Activated T-helper 9 cell treated with anti-CD3 and anti-CD28 coated beads, Interleukin-2, amount 50 U/mL, for 16 hours (primary cell): ENCODE results near the gene RAB11B.
"Not testable (repeated sequence)": the region's sequence is repeated elsewhere in the genome, so short reads cannot be mapped to it uniquely, and the experiment has no call there.

Source experiments
- DNase-seq: peaks from one replicate; pipeline ENCODE4 v3.0.0-alpha.2; 2020; ENCODE audit warnings: low read depth

Gene RAB11B

DNA sequence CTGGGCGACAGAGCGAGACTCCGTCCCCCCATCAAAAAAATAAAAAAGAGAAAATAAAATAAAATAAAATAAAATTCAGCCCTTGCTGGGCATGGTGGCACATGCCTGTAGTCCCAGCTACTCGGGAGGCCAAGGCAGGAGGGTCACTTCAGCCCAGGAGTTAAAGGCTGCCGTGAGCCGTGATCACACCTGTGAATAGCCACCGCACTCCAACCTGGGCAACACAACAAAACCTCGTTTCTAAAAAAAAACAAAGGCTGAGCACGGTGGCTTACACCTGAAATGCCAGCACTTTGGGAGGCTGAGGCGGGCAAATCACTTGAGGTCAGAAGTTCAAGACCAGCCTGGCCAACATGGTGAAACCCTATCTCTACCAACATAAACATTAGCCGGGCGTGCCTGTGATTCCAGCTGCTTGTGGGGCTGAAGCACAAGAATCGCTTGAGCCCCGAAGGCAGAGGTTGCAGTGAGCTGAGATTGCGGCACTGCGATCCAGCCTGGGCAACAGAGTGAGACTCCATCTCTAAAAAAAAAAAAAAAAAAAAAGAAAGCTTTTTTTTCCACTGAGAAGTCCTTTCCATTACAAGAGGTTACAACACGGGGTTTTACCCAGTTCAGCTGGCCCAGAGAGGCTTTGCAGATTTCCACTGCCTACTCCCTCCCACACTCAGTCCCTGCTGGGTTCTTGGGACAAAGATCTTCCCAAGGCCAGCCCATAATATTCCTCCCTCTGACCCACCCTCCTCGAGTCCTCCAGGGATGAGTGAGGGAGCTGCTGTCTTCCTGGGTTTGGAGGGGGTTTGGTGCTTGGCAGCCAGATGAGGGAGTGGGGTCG is 19.8 kb upstream of the RAB11B start:
- DNase-seq, result no peak

DNA sequence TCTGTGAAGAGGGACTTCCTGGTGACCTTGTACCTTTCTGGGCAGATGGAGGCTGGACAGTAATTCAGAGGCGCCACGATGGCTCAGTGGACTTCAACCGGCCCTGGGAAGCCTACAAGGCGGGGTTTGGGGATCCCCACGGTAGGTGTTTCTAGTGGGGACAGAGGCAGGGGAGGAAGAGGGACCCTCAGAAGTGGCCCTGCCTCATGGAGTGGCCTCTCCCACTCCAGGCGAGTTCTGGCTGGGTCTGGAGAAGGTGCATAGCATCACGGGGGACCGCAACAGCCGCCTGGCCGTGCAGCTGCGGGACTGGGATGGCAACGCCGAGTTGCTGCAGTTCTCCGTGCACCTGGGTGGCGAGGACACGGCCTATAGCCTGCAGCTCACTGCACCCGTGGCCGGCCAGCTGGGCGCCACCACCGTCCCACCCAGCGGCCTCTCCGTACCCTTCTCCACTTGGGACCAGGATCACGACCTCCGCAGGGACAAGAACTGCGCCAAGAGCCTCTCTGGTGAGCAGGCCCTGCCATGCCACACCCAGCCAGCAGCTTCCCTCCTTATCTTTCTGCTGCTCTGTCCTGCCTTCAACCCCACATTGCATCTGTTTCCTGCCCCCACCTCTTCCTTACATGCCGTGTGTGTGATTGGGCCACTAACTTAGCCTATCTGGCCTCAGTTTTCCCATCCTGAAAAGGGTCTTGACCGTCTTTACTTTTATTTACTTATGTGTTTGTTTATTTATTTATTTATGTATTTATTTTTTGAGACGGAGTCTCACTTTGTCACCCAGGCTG is 19.0 kb upstream of the RAB11B start:
- DNase-seq, result no peak

DNA sequence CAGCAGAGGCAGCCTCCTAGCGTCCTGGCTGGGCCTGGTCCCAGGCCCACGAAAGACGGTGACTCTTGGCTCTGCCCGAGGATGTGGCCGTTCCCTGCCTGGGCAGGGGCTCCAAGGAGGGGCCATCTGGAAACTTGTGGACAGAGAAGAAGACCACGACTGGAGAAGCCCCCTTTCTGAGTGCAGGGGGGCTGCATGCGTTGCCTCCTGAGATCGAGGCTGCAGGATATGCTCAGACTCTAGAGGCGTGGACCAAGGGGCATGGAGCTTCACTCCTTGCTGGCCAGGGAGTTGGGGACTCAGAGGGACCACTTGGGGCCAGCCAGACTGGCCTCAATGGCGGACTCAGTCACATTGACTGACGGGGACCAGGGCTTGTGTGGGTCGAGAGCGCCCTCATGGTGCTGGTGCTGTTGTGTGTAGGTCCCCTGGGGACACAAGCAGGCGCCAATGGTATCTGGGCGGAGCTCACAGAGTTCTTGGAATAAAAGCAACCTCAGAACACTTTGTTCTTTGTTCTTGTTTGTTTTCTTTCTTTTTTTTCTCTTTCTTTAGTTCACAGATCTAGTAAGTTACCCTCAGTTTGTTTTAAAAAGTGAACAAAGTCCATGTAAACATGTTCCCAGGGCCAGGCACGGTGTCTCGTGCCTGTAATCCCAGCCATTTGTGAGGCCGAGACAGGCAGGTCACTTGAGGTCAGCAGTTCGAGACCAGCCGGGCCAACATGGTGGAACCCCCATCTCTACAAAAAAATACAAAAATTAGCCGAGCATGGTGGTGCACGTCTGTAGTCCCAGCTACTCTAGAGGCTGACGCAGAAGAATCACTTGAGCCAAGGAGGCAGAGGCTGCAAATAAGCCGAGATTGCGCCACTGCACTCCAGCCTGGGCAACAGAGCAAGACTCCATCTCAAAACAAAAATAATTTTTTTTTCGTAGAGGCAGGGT is 16.0 kb upstream of the RAB11B start:
- no peak for DNase-seq

DNA sequence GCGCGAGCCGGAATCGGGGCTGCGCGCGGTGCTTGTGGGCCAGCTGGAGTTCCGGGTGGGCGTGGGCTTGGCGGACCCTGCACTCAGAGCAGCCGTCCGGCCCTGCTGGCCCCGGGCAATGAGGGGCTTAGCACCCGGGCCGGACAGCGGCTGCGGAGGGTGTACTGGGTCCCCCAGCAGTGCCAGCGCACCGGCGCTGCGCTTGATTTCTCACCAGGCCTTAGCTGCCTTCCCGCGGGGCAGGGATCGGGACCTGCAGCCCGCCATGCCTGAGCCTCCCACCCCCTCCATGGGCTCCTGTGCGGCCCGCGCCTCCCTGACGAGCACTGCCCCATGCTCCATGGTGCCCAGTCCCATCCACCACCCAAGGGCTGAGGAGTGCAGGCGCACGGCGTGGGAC is 14.4 kb upstream of the RAB11B start:
- DNase-seq, result not testable (repeated sequence)

DNA sequence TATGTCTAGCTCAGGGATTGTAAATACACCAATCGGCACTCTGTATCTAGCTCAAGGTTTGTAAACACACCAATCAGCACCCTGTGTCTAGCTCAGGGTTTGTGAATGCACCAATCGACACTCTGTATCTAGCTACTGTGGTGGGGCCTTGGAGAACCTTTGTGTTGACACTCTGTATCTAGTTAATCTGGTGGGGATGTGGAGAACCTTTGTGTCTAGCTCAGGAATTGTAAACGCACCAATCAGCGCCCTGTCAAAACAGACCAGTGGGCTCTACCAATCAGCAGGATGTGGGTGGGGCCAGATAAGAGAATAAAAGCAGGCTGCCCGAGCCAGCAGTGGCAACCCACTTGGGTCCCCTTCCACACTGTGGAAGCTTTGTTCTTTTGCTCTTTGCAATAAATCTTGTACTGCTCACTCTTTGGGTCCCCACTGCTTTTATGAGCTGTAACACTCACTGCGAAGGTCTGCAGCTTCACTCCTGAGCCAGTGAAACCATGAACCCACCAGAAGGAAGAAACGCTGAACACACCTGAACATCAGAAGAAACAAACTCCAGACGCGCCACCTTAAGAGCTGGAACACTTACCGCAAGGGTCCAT is 13.7 kb upstream of the RAB11B start:
- DNase-seq, result not testable (repeated sequence)

DNA sequence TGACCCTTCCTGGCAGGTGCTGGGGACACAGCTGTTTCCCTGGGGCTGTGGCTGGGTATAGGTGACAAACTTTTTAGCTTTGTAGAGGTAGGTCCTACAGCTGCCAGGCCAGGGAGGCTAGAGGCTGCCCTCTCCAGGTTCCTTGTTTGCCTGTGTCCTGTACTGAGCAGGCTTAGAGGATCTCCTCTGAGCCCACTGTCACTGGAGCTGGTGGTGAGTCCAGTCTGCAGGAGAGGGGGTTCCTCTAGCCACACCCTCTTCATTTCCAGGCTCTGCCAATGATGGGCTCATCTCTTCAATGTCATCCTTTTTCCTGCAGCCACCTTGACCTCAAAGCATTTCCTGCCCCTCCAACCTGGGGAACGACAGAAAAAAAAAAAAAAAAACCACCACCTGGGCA is 12.6 kb upstream of the RAB11B start:
- DNase-seq, result no peak

DNA sequence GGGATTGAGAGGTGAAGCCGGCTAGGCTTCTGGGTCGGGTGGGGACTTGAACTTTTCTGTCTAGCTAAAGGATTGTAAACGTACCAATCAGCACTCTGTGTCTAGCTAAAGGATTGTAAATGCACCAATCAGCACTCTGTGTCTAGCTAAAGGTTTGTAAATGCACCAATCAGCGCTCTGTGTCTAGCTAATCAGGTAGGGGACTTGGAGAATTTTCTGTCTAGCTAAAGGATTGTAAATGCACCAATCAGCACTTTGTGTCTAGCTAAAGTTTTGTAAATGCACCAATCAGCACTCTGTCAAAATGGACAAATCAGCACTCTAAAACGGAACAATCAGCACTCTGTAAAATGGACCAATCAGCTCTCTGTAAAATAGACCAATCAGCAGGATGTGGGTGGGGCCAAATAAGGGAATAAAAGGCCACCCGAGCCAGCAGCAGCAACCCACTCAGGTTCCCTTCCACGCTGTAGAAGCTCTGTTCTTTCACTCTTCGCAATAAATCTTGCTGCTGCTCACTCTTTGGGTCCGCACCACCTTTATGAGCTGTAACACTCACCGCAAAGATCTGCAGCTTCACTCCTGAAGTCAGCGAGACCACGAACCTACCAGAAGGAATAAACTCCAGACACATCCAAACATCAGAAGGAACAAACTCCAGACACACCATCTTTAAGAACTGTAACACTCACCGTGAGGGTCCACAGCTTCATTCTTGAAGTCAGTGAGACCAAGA is 10.8 kb upstream of the RAB11B start:
- DNase-seq, result not testable (repeated sequence)

DNA sequence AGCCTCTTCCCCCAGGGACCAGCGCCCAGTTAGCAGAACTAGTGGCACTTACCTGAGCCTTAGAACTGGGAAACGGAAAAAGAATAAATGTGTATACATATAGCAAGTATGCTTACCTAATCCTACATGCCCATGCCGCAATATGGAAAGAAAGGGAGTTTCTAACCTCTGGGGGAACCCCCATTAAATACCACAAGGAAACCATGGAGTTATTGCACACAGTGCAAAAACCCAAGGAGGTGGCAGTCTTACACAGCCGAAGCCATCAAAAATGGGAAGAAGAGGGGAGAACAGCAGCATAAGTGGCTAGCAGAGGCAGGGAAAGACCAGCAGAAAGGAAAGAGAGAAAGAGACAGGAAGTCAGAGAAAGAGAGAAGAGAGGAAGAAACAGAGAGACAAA is 5.6 kb upstream of the RAB11B start:
- not testable (repeated sequence) for DNase-seq

DNA sequence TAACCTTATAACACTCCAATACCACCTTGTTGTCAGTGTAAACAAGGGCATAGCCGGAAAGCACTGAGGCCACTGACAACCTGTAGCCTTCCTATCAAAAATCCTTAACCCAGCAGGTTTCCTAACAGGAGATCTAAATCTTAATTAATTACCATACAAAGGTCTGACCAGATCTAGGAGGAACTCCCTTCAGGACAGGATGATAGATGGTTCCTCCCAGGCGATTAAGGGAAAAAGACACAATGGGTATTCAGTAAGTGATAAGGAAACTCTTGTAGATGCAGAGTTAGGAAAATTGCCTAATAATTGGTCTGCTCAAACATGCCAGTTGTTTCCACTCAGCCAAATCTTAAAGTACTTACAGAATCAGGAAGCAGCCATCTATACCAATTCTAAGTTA is 5.1 kb upstream of the RAB11B start:
- DNase-seq, result not testable (repeated sequence)

DNA sequence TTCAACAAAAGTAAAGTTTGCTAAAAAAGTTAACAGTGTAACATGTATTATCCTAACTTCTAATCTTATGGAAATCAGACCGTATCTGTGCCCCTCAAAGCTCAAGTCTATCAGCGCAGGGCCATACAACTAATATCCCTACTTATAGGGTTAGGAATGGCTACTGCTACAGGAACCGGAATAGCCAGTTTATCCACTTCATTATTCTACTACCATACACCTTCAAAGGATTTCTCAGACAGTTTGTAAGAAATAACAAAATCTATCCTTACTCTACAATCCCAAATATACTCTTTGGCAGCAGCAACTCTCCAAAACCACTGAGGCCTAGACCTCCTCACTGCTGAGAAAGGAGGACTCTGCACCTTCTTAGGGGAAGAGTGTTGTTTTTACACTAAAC is 4.6 kb upstream of the RAB11B start:
- DNase-seq, result not testable (repeated sequence)

DNA sequence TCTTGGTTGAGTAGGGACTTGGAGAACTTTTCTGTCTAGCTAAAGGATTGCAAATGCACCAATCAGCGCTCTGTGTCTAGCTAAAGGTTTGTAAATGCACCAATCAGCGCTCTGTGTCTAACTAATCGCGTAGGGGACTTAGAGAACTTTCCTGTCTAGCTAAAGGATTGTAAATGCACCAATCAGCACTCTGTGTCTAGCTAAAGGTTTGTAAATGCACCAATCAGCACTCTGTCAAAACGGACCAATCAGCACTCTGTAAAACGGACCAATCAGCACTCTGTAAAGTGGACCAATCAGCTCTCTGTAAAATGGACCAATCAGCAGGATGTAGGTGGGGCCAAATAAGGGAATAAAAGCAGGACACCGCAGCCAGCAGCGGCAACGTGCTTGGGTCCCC is 3.7 kb upstream of the RAB11B start:
- not testable (repeated sequence) for DNase-seq

DNA sequence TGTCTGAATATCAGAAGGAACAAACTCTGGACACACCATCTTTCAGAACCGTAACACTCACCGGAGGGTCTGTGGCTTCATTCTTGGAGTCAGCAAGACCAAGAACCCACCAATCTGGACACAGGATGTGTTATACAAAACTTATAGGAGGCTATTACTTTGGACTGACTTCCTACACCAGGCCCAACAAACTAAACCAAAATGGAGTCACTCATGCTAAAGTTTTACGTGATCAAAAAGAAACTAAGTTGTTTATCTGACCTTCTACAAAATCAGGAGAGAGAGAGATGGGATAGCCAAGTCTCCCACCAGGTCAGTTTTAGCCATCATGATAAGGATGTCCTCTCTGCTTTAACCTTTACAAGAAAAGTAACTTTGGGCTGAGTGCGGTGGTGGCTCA is 3.2 kb upstream of the RAB11B start:
- no peak for DNase-seq

DNA sequence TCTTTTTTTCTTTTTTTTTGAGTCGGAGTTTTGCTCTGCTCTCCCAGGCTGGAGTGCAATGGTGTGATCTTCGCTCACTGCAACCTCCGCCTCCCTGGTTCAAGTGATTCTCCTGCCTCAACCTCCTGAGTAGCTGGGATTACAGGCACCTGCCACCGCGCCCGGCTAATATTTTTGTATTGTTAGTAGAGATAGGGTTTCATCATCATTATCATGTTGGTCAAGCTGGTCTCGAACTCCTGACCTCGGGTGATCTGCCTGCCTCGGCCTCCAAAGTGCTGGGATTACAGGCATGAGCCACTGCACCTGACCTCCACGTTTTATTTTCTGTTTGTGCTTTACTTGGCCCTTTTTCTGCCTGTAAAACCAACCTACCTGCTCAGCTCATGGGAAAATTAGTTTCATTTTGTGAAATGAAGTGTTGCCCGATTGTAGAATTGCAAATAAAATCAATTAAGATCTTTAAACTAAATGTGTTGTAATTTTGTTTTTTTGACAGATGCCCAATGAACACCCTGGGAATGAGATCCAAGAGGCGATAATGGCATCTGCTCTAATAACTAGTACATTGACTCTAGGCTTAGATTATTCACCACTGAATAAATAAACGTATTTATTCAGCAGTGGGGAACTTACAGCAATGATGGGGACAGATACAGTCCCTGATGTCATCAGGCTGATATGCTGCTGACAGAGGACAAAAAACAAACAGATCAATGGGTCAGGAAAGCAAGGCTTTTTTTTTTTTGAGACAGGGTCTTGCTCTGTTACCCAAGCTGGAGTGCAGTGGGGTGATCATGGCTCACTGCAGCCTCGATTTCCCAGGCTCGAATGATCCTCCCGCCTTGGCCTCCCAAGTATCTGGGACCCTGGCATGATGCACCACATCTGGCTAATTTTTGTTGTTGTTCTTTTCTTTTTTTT is 2.2 kb upstream of the RAB11B start:
- DNase-seq, result no peak

DNA sequence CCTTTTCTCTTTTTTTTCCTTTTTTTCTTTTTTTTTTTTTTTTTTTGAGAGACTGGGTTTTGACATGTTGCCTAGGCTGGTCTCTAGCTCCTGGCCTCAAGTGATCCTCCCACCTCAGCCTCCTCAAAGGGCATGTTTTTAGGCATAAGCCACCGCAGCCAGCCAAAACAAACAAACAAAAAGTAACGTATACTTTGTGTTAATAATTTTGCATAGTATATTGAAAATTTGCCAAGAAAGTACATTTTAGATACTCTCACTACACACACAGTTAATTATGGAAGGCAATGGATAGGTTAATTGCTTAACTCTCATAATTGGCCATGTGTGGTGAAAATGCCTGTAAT is 1.6 kb upstream of the RAB11B start:
- no peak for DNase-seq

DNA sequence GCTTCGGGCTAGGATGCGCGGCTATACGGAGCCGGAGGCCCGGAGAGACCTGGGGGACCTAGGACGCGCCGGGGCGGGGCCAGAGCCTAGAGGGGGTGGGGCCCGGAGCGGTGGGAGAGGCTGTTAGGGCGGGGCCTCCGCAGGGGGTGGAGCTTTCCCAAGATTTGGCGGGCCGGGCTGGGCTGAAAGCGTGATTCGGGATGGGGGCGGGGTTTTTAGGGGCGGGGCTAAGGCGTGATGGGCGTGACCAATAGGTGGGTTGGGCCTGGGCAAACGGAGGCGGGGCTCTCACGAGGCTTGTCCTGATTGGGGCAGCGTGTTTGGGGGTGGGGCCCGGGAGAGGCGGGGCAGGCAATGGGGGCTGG is 439 bp downstream of the RAB11B start:
- peak; percentile 87 for DNase-seq

DNA sequence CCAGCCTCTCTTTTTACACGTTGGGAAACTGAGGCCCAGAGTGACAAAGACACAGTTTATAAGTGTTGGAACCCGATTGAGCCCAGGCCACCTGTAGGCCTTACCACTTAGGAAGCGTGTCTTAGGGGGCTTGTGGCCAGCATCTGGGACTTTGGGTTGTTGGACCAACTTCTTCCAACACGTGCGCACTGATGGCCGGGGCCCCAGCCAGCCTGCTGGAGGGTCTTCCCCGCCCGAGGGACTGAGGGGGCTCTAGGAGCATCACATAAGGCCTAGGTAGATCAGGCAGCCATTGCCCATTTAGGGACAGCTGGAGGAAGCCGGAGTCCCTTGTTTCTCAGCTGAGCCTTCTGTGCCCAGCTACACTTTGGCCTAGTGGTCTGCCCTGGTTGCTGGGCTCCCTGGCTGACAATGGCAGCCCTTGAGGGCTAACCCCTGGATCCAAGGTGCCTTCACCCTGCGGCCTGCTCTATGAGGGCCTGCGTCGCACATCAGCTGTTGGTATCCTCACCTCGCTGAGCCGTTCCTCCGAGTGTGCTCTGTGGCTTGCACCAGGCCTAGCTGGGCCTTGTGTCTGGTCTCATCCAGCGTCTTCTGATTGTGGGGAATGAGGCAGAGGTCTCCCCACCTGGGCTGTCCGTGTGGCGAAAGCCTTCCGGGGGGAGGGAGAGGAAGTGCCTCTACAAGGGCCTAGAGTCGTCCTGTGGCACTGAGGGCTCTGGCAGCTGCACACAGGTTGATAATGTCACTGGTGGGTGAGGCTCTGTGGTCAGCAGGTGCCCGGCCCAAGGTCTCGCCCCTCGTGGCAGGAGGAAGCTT is 1.2 kb downstream of the RAB11B start:
- no peak for DNase-seq

DNA sequence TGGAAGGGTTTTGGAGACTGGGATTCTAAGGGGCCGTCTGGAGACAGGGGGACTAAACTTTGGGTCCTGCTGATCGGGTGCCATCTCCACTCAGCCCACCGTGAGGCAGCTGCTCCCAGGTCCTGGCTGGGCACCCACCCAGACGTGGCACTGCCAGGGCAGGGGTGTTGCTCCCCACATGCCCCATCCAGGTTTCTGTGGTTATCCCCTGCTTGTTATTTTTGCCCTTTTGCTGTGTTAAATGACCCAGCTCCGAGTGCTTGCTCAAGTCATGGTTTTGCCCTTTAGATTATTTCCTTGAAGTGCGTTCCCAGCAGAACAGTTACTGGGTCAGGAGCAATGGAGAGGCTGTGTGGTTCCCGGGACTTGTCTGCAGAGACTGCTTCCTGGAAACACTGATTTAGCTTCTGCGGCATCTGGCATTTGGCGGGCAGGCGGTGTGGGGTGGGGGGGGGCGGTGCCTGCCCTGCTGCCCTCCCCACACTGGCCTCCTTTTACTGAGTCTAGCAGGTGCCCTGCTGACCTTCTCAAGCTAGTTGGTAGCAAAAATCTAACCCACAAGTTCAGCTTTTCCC is 1.9 kb downstream of the RAB11B start:
- DNase-seq, result no peak

DNA sequence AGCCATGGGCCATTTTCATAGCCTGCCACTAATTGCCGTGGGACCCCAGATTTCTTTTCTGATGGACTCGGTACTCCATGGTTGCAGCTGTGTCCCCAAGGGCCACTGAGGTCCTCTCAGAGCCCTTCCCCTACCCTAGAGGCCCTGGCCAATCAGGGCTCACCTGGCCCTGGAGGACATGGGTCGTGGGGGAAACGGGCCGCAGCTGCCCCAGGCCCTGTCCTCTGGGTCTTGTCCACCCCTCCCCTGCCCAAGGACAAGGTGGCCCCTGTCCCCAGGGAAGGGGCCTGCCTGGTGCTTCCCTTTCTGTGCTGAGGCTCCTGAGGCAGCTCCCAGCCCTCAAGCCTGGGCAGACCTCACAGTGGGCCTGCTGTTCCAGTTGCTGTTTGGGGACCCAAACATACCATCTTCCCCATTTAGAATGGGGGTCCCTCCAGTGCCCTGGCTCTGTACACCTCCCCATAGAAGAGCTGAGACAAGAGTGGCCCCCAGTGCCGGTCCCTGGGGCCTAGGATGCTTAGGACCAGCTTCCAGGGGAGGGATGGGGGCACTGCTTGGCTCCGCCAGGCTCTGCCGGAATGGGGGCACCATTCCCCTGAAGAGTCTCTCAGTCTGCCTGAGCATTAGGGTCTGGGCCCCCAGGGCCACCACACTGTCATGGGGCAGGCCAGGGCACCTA is 3.2 kb downstream of the RAB11B start:
- DNase-seq, result no peak
